Upper lobe of right lung (tissue), 1 donor: ENCODE data around the gene SLC12A7. TPM values are rescaled to one million over a fixed set of nuclear protein-coding genes. Genes with fewer than 3 reads are reported as not detected.
"Not testable (repeated sequence)": the region's sequence is repeated elsewhere in the genome, so short reads cannot be mapped to it uniquely, and the experiment has no call there.

ENCODE experiments used
- ATAC-seq: fragments of 200-7000 bp; cut with Tn5 transposase; one replicate; pipeline ENCODE4 v1.9.1; 2020; ENCODE audit warnings: mild to moderate bottlenecking, moderate library complexity
- DNase-seq: peaks from one replicate; pipeline ENCODE4 v3.0.0-alpha.2; 2020
- H3K27ac ChIP-seq: fragments of 200-600 bp; one replicate; pipeline ENCODE4 v1.8.0; 2022
- H3K27me3 ChIP-seq: fragments of 200-600 bp; one replicate; pipeline ENCODE4 v1.8.0; 2022; ENCODE audit warnings: mild to moderate bottlenecking
- H3K36me3 ChIP-seq: fragments of 200-600 bp; one replicate; pipeline ENCODE4 v1.8.0; 2022
- H3K4me1 ChIP-seq: fragments of 200-600 bp; one replicate; pipeline ENCODE4 v1.8.0; 2022
- H3K4me3 ChIP-seq: fragments of 200-600 bp; one replicate; pipeline ENCODE4 v1.8.0; 2022; ENCODE audit warnings: mild to moderate bottlenecking
- H3K9me3 ChIP-seq: fragments of 200-600 bp; one replicate; pipeline ENCODE4 v1.8.0; 2022
- CTCF ChIP-seq: fragments of 200-600 bp; IDR thresholded peaks from one replicate; pipeline ENCODE4 v1.8.0; 2022; ENCODE audit warnings: antibody characterized with exemption
- intact Hi-C: fragments of 100-400 bp; cut with DNase I; formaldehyde crosslinking; loops from one replicate; pipeline ENCODE4 v1.11.0; 2022
- total RNA-seq: library from RNA; stranded (reverse); fragmentation: NEBNext Ultra II Directional; extraction: Animal tissue kit (Norgen Biotek cat#: 25700); gene quantifications from one replicate; pipeline ENCODE4 v1.2.1, GENCODE V29; 2021
- donor health status: DM: no; HTN: yes; CAD: no; lungs with severe emphysema.

The SLC12A7 gene
- total RNA-seq, 1 donor from 2014 or later, result 49.6 TPM

GRCh38 chr5:1026700-1027621 is 84.9 kb downstream of the SLC12A7 start:
- no peaks in the 10 kb centered on the region for H3K4me1 ChIP-seq
- H3K27ac ChIP-seq, result no peak overlapping the region
- no peaks in the 10 kb centered on the region for H3K9me3 ChIP-seq
- peak; percentile 22 for ATAC-seq
- H3K27me3 ChIP-seq, result no peaks in the 10 kb centered on the region
- TF ChIP-seq CTCF, result no peak
- intact Hi-C loops, result no loop called here
- DNase-seq, result no peak
- no peaks in the 10 kb centered on the region for H3K36me3 ChIP-seq
- no peak overlapping the region for H3K4me3 ChIP-seq

DNA sequence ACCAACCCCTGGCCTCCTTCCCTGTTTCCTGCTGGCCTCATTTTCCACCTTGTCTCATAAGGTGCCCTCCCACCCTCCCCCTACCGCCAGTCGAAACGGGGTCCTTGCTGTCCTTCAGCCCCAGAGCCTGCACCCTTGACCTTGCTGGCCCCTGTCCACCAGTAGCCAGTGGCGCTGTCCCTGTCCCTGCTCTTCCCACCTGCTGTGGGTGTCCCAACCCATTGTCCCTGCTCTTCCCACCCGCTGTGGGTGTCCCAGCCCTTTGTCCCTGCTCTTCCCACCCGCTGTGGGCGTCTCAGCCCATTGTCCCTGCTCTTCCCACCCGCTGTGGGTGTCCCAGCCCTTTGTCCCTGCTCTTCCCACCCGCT is 89.9 kb downstream of the SLC12A7 start:
- H3K4me3 ChIP-seq, DNase-seq, H3K4me1 ChIP-seq, H3K36me3 ChIP-seq, H3K9me3 ChIP-seq, H3K27ac ChIP-seq, ATAC-seq, H3K27me3 ChIP-seq, intact Hi-C loops: not testable (repeated sequence)

- no peak for TF ChIP-seq CTCF
- no peak overlapping the region for H3K4me3 ChIP-seq
- intact Hi-C loops, result no loop called here
These were observed 90.5 kb downstream of the SLC12A7 start for GRCh38 chr5:1021136-1021968.

DNA sequence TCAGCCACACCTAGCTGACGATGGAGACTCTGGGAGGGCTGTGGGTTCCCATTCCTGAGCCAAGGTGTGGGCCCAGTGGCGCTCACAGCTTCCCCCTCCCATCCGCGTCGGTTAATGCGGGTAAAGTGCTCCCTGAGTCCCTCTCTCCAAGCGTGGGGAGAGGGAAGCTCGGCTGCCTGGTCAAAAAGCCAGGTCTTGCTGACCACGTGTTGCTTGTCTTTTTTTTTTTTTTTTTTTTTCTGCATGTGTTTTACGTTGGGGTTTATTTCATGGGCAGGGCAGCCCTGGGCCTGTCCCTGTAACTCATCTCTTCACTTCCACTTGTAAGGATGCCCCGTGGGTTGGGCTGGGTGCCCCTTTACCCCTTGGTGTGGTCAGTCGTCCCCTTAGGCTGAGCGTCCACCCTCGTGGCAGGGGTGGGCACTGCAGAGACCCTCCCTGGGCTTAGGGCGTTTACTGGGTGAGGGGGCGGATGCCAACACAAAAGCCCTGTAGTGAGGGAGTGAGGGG is 91.4 kb downstream of the SLC12A7 start:
- intact Hi-C loops, result no loop called here
- ATAC-seq, result no peak

More at GRCh38 chr5:1021136-1021968, 90.5 kb downstream of the SLC12A7 start:
- DNase-seq (no peak), ATAC-seq (no peak)
- H3K9me3 ChIP-seq, result no peaks in the 10 kb centered on the region
- H3K27ac ChIP-seq, result no peak overlapping the region
- no peaks in the 10 kb centered on the region for H3K36me3 ChIP-seq
- no peaks in the 10 kb centered on the region for H3K4me1 ChIP-seq
- H3K27me3 ChIP-seq, result no peaks in the 10 kb centered on the region

GRCh38 chr5:1019001-1019905 is 92.6 kb downstream of the SLC12A7 start:
- TF ChIP-seq CTCF, result no peak
- intact Hi-C loops, result no loop called here
- DNase-seq, result no peak

More for the DNA sequence above, 91.4 kb downstream of the SLC12A7 start:
- no peak for TF ChIP-seq CTCF
- no peaks in the 10 kb centered on the region for H3K4me1 ChIP-seq
- DNase-seq, result no peak
- H3K27ac ChIP-seq, result no peak overlapping the region
- no peaks in the 10 kb centered on the region for H3K36me3 ChIP-seq
- H3K9me3 ChIP-seq, result no peaks in the 10 kb centered on the region
- no peak overlapping the region for H3K4me3 ChIP-seq
- no peaks in the 10 kb centered on the region for H3K27me3 ChIP-seq

More at GRCh38 chr5:1019001-1019905, 92.6 kb downstream of the SLC12A7 start:
- H3K4me1 ChIP-seq, result peaks cover 7% of the 10 kb centered on the region
- no peaks in the 10 kb centered on the region for H3K36me3 ChIP-seq
- no peaks in the 10 kb centered on the region for H3K9me3 ChIP-seq
- H3K4me3 ChIP-seq, result no peak overlapping the region
- H3K27me3 ChIP-seq, result no peaks in the 10 kb centered on the region
- no peak for ATAC-seq
- no peak overlapping the region for H3K27ac ChIP-seq
